Skeletal muscle satellite cell (primary cell): ENCODE measurements around the gene CHIA. TPM values are rescaled to one million over a fixed set of nuclear protein-coding genes. Genes with fewer than 3 reads are reported as not detected.

Source experiments
- H3K27me3 ChIP-seq: 2 replicates; pipeline ENCODE4 v1.7.0; 2013; ENCODE audit warnings: low read length; ENCODE audit not compliant: control insufficient read depth, insufficient read depth
- H3K36me3 ChIP-seq: 2 replicates; pipeline ENCODE4 v1.7.0; 2013; ENCODE audit warnings: mild to moderate bottlenecking, control low read depth, low read length; ENCODE audit not compliant: insufficient read depth
- H3K4me1 ChIP-seq: 2 replicates; pipeline ENCODE4 v1.7.0; 2013; ENCODE audit warnings: low read length; ENCODE audit not compliant: control insufficient read depth, insufficient read depth
- H3K4me2 ChIP-seq: 2 replicates; pipeline ENCODE4 v1.7.0; 2013; ENCODE audit warnings: mild to moderate bottlenecking, low read length
- H3K4me3 ChIP-seq: 2 replicates; pipeline ENCODE4 v1.7.0; 2013; ENCODE audit warnings: low read length
- H3K9ac ChIP-seq: 2 replicates; pipeline ENCODE4 v1.7.0; 2013; ENCODE audit warnings: mild to moderate bottlenecking, low read depth, low read length, moderate library complexity
- H3K9me3 ChIP-seq: replicated peaks from 2 replicates; pipeline ENCODE4 v1.7.0; 2013; ENCODE audit warnings: mild to moderate bottlenecking, control low read depth, low read length
- total RNA-seq: library from RNA; depleted of rRNA; stranded (reverse); fragments of >200 nt; gene quantifications from 2 replicates; pipeline ENCODE4 v1.2.3, GENCODE V29; 2012; rRNA removed

CHIA gene
- not detected in 2 replicates for total RNA-seq

DNA sequence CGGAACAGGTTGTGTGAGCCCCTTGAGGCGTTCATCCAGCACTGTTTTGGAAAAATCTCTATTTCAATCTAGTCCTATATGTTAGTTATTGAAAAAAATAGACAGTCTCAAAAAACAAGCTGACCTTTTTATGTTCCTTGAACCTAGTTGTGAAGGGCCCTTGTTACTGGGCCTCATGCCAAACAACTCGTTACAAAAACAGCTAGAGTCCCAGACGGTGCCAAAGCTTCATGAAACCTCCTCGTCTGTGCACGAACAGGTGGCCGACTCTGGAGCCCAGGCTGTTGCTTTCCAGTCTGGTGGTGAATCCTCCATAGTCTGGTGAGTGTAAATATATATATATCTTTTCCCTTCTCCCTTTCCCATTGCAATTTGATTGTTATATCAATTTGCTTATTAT, at the start of gene CHIA:
CHIA (plus strand) TSS at position 222 of the 400 bp plus-strand sequence. CDS start 19,617 bp downstream, outside the sequence.
- H3K27me3 ChIP-seq = peaks cover 14% of the 10 kb centered on the region
- no peaks in the 10 kb centered on the region for H3K4me1 ChIP-seq
- no peak within 1 kb of the TSS for H3K9ac ChIP-seq
- no peaks in the 10 kb centered on the region for H3K36me3 ChIP-seq
- H3K9me3 ChIP-seq = no peaks in the 10 kb centered on the region
- no peak within 1 kb of the TSS for H3K4me2 ChIP-seq
- no peak within 1 kb of the TSS for H3K4me3 ChIP-seq

DNA sequence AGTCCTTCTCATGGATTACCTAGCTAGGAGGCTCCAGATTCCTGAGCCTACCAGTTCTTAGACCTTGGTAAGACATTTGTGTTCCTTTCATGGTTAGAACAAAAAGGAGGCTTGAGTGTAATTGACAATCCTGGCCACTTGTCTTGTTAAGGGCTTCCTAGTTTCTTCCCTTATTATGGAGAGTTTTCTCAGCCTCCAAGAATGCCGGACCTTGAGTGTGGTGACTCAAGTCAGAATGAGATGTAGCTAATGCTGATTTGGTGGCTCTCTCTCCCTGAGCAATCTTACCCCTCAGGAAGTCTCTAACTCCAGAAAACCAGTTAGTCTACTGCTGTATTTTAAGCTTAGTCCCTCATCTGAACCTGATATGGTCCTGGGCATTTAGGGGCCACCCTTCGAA, 48.9 kb upstream of the CHIA start:
- Histone ChIP-seq H3K4me3 (no peak overlapping the region), H3K4me1 (no peaks in the 10 kb centered on the region), H3K36me3 (no peaks in the 10 kb centered on the region), H3K27me3 (no peaks in the 10 kb centered on the region), H3K9me3 (no peaks in the 10 kb centered on the region), H3K9ac (no peak overlapping the region), H3K4me2 (no peak overlapping the region)

DNA sequence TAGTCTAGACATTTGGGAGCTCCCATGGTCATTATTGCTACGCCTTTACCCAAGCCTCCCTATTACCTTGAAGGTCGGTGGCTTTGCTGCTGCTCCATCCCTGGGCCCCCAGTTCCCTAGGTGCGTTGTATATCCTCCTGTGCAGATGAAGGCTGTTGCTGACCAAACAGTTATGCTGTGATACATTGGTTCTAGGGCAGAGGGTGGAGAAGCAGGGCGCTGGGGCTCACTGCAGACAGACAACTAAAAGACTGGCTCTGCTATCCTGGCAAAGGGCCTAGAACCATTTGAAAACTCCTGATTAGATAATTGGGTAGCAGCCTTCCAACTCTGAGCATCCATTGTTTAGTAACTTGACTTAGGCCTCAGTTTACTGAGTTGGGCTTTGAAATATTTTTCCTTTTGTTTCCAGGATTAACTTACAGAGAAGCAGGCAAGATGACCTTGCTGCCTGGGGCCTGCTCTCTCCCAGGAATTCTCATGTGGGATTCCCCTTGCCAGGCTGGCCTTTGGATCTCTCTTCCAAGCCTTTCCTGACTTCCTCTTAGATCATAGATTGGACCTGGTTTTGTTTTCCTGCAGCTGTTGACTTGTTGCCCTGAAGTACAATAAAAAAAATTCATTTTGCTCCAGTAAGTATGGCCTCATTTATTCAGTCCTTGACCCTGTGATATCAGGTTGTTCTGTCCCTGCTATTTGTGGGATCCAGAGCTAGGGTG, 47.7 kb upstream of the CHIA start:
- H3K9ac ChIP-seq = no peak overlapping the region
- H3K4me3 ChIP-seq = no peak overlapping the region
- no peaks in the 10 kb centered on the region for H3K4me1 ChIP-seq
- H3K4me2 ChIP-seq = no peak overlapping the region
- no peaks in the 10 kb centered on the region for H3K27me3 ChIP-seq
- H3K36me3 ChIP-seq = no peaks in the 10 kb centered on the region
- H3K9me3 ChIP-seq = no peaks in the 10 kb centered on the region

DNA sequence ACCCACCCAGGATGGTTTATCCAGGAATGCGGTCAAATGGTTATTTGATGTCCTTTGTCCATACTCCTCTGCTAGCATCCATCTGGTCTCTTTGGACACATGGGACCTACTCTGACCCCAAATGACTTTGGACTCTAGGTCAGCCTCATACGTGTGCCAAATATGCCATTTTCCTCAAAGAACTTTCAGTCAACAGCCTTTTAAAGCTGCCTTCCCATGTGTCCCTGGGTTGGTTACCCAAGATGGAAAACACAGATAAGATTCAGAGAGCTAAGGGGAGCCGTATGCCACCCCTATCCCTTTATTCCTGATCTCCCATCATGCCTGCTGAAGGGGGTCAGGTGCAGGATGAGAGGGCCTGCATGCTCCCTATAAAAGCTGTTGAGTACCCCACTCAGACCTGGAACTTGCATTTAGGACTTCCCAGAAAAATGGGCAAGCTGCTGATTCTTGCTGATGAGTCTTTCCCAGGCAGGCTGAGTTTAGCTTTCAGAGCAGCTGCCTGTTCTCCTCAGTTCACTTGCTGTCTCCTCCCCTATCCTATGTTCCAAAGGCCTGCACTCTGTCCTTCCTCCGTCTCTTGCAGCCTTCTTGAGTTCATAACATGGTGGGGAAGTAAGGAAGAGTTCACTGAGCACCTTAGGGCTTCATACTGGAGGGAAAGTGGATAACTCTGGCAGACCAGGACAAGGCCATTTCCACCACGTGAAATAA, 43.4 kb upstream of the CHIA start:
- Histone ChIP-seq H3K27me3 (peaks cover 15% of the 10 kb centered on the region), H3K9ac (no peak overlapping the region), H3K4me1 (no peaks in the 10 kb centered on the region), H3K4me2 (no peak overlapping the region), H3K9me3 (no peaks in the 10 kb centered on the region), H3K4me3 (no peak overlapping the region), H3K36me3 (no peaks in the 10 kb centered on the region)

DNA sequence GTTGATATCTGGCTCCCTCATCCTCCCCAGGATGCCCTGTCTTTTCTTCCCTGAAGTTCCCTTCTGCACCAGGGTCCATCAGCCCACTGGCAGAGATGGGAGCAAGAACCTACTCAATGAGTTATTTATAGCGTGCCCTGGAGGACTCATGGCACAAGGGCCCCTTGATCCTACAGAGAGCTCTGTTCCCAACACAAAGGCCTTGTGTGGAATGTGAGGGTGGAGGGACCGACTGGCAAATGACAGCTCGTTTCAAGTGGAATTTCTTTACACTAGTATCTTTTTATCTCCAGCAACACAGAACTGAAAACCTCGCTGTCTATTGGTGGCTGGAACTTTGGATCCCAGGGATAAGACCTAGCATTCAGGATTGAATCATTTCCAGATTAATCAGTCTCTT, 40.7 kb upstream of the CHIA start:
- Histone ChIP-seq H3K27me3 (peaks cover 30% of the 10 kb centered on the region), H3K9me3 (no peaks in the 10 kb centered on the region), H3K9ac (no peak overlapping the region), H3K36me3 (no peaks in the 10 kb centered on the region), H3K4me3 (no peak overlapping the region), H3K4me2 (no peak overlapping the region), H3K4me1 (no peaks in the 10 kb centered on the region)

DNA sequence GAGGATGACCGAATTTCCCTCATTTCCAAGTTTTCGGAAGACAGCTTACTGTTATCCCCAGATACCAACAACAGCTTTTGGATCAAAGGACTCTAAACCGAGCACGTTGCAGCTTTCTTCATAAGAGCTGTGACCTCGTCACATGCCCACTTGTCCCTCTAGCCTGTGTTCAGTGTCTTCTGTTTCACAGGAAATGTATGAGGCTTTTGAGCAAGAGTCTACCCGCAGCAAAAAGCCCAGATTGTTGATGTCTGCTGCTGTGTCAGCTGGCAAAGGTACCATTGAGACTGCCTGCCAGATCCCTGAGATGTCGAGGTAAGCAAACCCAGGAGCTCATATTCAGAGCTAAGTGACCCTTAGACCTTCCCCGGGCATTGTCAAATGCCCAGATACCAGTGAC, 39.1 kb upstream of the CHIA start:
- H3K36me3 ChIP-seq = no peaks in the 10 kb centered on the region
- no peak overlapping the region for H3K4me2 ChIP-seq
- H3K27me3 ChIP-seq = peaks cover 33% of the 10 kb centered on the region
- no peak overlapping the region for H3K4me3 ChIP-seq
- H3K9me3 ChIP-seq = no peaks in the 10 kb centered on the region
- no peaks in the 10 kb centered on the region for H3K4me1 ChIP-seq
- H3K9ac ChIP-seq = no peak overlapping the region

DNA sequence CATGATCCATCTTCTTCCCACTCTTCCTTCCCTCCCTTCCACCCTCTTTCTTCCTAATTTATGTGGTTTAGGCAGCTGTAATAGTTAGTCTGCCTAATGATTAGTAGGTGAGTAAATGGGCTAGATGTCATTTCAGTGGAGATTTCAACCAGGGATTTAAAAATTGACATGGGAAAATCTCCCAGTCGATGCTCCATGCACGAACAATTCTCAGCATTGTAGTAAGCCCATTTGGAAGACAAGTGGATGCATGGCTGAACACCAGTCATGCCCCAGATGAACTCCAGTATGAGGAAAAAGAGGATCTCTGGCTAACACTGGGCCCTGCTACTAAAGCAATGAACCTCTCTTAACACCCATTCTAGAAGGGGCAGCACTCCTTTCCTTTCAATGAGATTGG, 37.9 kb upstream of the CHIA start:
- Histone ChIP-seq H3K9ac (no peak overlapping the region), H3K27me3 (peaks cover 40% of the 10 kb centered on the region), H3K4me1 (no peaks in the 10 kb centered on the region), H3K4me3 (no peak overlapping the region), H3K4me2 (no peak overlapping the region), H3K36me3 (no peaks in the 10 kb centered on the region), H3K9me3 (no peaks in the 10 kb centered on the region)

DNA sequence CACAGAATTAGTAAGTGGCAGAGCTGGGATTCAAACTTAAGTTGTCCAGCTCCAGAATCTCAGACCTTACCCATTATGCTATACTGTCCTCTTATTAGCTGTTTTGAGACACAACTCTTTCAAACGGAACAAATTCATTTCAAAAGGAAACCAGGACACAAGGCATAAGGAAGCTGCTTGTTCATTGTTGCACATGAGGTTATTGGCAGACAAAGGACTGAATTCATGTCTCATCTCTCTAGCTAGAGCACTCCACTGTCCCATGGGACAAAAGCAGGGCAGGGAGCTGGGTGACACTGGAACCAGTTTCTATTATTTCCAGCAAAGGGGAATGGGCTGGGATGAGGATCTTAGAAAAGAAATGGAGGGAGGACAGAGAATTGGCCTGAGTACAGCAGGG, 36.8 kb upstream of the CHIA start:
- Histone ChIP-seq H3K9ac (no peak overlapping the region), H3K4me3 (no peak overlapping the region), H3K4me2 (no peak overlapping the region), H3K9me3 (no peaks in the 10 kb centered on the region), H3K4me1 (no peaks in the 10 kb centered on the region), H3K27me3 (peaks cover 44% of the 10 kb centered on the region), H3K36me3 (no peaks in the 10 kb centered on the region)

DNA sequence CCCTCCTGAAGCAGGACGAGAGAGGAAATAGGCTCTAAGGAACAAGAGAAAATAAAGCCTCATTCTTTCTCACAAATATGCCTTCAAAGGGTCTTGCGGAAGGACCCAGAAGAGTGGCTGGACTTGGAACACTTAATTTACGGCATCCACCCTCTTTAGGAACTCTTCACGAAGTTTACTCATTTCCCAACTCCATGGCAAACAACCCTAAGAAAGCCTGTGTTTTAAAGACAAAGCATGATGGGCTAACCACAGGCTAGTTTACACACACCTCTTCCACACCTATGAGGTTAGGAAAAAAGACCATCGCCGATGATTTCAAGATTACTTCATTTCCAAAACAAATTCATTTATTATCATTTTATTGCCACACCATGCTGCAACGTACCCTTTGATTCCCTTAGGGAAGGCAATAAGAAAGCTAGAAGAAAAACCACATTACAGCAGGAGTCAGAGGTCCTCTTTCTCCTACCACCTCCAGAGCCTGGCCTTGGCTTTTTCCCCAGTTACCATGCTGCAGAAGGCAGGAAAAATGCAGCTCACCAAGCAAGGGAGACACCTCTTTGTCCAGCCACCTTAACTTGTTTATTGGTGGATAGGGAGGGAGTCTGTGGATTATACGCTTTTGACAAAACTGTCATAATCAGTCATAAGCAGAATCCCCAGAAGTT, 33.5 kb upstream of the CHIA start:
- Histone ChIP-seq H3K4me1 (no peaks in the 10 kb centered on the region), H3K4me2 (no peak overlapping the region), H3K9ac (no peak overlapping the region), H3K27me3 (peaks cover 32% of the 10 kb centered on the region), H3K4me3 (no peak overlapping the region), H3K36me3 (no peaks in the 10 kb centered on the region), H3K9me3 (no peaks in the 10 kb centered on the region)

DNA sequence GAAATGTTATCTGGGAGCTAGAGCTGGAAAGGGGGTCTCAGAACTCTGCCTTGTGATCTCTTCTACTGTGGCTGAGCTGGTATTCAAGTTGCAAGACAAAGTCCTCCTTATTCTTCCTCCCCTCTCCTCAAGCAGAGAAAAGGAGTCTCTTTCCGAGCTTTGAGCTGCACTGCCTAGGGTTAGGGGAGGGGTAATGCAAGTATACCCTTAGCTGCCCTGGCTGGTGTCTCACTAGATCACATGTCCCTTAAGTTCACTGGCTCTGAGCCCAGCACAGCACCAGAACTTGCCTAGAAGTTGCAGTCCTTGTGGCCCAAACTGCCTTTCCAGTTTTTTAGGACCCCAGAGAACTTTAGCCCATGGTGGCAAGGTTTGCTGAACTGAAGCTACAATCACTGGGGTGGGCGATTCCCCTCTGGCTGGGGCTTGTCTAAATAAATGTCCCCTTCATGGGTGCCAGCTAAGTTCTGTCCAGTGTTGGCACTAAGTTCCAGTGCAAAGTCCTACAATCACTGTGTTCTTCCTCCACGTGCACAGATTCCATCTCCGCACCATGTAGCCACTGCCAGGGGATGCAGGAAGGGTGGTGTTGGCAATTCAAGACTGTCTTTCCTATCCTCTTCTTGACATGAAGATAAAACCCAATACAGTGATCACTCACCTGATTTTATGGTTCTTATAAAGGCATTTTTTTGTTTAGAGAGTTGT, 22.7 kb upstream of the CHIA start:
- Histone ChIP-seq H3K27me3 (peaks cover 35% of the 10 kb centered on the region), H3K4me2 (no peak overlapping the region), H3K4me1 (no peaks in the 10 kb centered on the region), H3K9ac (no peak overlapping the region), H3K36me3 (no peaks in the 10 kb centered on the region), H3K4me3 (no peak overlapping the region), H3K9me3 (no peaks in the 10 kb centered on the region)

DNA sequence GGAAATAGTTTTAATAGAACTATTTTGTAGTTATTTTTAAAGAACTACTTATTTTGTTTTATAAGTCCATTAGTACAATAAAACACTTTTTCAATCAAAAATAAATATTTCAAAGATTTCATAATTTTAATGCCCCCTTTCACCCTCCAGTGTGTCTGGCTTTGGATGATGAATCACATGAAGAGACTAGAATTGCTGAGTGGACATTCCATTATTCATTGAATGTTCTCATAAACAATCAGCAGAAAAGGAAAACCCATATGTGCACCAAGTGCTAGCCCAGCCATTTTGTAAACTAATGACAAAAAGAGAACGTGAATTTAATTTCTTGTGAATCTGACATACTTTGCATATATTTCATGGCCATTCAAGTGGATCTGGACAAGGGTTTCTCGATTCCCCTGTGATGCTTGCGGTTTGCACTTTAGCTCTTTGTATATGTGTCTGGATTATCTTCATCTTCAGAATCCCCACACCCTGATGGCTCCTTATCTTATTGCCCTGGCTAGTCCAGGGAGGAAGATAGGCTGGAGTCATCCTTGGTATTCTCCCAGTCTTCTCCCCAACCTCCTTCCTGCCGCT, 20.7 kb upstream of the CHIA start:
- no peak overlapping the region for H3K9ac ChIP-seq
- no peaks in the 10 kb centered on the region for H3K36me3 ChIP-seq
- H3K4me1 ChIP-seq = peaks cover 4% of the 10 kb centered on the region
- H3K4me2 ChIP-seq = no peak overlapping the region
- H3K9me3 ChIP-seq = no peaks in the 10 kb centered on the region
- peaks cover 35% of the 10 kb centered on the region for H3K27me3 ChIP-seq
- H3K4me3 ChIP-seq = no peak overlapping the region
